NCI-H69 (cell line): ENCODE results near the gene SERPINA9.
"Not testable (repeated sequence)": the region's sequence is repeated elsewhere in the genome, so short reads cannot be mapped to it uniquely, and the experiment has no call there.

Experiments used
- DNase-seq: peaks from one replicate; lab custom pipeline; 2025; lab: John Stamatoyannopoulos, UW

SERPINA9 gene

GRCh38 chr14:94476023-94476422 lies at the start of gene SERPINA9:
Gene SERPINA9 (minus strand): TSS chr14:94476197. CDS start chr14:94469840, 6,357 bp downstream.
- DNase-seq, result no peak

- DNase-seq, result no peak
Measured at GRCh38 chr14:94524093-94524492, 48.1 kb upstream of the SERPINA9 start.

GRCh38 chr14:94523265-94523664 lies 47.3 kb upstream of the SERPINA9 start:
- DNase-seq, result no peak

- DNase-seq, result no peak
Measured at GRCh38 chr14:94522115-94522724, 46.2 kb upstream of the SERPINA9 start.

- no peak for DNase-seq
Measured at GRCh38 chr14:94521375-94522114, 45.5 kb upstream of the SERPINA9 start.

GRCh38 chr14:94517641-94518257 lies 41.8 kb upstream of the SERPINA9 start:
- no peak for DNase-seq

- no peak for DNase-seq
Measured at GRCh38 chr14:94517248-94517640, 41.2 kb upstream of the SERPINA9 start.

- no peak for DNase-seq
Measured at GRCh38 chr14:94515856-94516255, 39.9 kb upstream of the SERPINA9 start.

- no peak for DNase-seq
Measured at GRCh38 chr14:94515426-94515825, 39.4 kb upstream of the SERPINA9 start.

- no peak for DNase-seq
Measured at GRCh38 chr14:94514351-94514750, 38.4 kb upstream of the SERPINA9 start.

GRCh38 chr14:94510481-94510880 lies 34.5 kb upstream of the SERPINA9 start:
- DNase-seq, result not testable (repeated sequence)

GRCh38 chr14:94509356-94509755 lies 33.4 kb upstream of the SERPINA9 start, which contains the start of gene SERPINA12:
Gene SERPINA12 (minus strand): TSS chr14:94509469. CDS start chr14:94498397, 11,072 bp downstream.
- no peak for DNase-seq

- no peak for DNase-seq
Measured at GRCh38 chr14:94505641-94506040, 29.6 kb upstream of the SERPINA9 start.

GRCh38 chr14:94505206-94505605 lies 29.2 kb upstream of the SERPINA9 start:
- DNase-seq, result no peak

GRCh38 chr14:94501588-94502516 lies 25.9 kb upstream of the SERPINA9 start:
- DNase-seq, result no peak

- no peak for DNase-seq
Measured at GRCh38 chr14:94500264-94500663, 24.3 kb upstream of the SERPINA9 start.

GRCh38 chr14:94499673-94500072 lies 23.7 kb upstream of the SERPINA9 start:
- DNase-seq, result no peak

- DNase-seq, result no peak
Measured at GRCh38 chr14:94498215-94498614, 22.2 kb upstream of the SERPINA9 start.

- DNase-seq, result no peak
Measured at GRCh38 chr14:94494085-94494484, 18.1 kb upstream of the SERPINA9 start.

- DNase-seq, result no peak
Measured at GRCh38 chr14:94491511-94491910, 15.5 kb upstream of the SERPINA9 start.

GRCh38 chr14:94489336-94489735 lies 13.3 kb upstream of the SERPINA9 start:
- no peak for DNase-seq

- no peak for DNase-seq
Measured at GRCh38 chr14:94486883-94487282, 10.9 kb upstream of the SERPINA9 start.
